ENCODE measurements around the gene PIGU.

PIGU gene

DNA sequence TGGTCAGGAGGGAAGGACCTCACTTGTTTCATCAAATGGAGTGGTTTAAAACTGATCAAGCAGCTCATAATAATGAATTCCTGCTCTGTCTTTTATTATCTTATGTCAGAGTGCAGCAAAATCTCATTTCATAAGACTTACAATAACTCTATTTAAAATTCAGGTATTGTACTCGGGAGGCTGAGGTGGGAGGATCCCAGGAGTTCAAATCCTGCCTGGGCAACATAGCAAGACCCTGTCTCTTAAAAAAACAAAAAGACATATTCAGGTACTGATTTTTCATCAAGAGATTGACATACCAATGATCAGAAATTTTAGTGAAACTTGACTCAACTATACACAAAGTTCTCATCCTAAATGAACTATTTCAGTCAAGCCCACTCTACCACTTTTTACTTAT is 166.3 kb downstream of the PIGU start:
- H3K4me1 ChIP-seq (ENCODE audit: control insufficient read depth in 2 of 2, insufficient read depth in 2 of 2, low read length in 2 of 2) = peaks cover 5 to 7% of the 10 kb centered on the region in 2 donors
- H3K27me3 ChIP-seq (ENCODE audit: control insufficient read depth in 2 of 2, insufficient read depth in 2 of 2, low read length in 2 of 2) = no peaks in the 10 kb centered on the region
- peaks cover 24 to 25% of the 10 kb centered on the region in 2 donors for H3K36me3 ChIP-seq (ENCODE audit: control insufficient read depth in 2 of 2, insufficient read depth in 2 of 2, low read length in 2 of 2)
- no peak overlapping the region for H3K9ac ChIP-seq (ENCODE audit: low read depth in 1 of 2, low read length in 2 of 2)
- no peak overlapping the region for H3K27ac ChIP-seq (ENCODE audit: low read depth in 2 of 2, low read length in 2 of 2)
- H3K9me3 ChIP-seq (ENCODE audit: control insufficient read depth in 2 of 2, low read length in 2 of 2) = no peaks in the 10 kb centered on the region
- H3K4me3 ChIP-seq (ENCODE audit: low read length in 2 of 2) = no peak overlapping the region

All from mucosa of rectum (tissue), 2 donors.